Activated B cell treated with CpG ODN at 0.5 μM for 24 hours (primary cell): ENCODE data around the gene SNORC. TPM values are rescaled to one million over a fixed set of nuclear protein-coding genes. Genes with fewer than 3 reads are reported as not detected.

ENCODE experiments used
- ATAC-seq: fragments of 200-7000 bp; cut with Tn5 transposase; one replicate; pipeline ENCODE4 v1.10.0; 2021; ENCODE audit warnings: low read depth, mild to moderate bottlenecking, moderate library complexity
- CTCF ChIA-PET: fragments of 350-600 bp; sonication (Branson Sonifier 250); formaldehyde crosslinking; loops from one replicate; lab custom pipeline; 2021; ENCODE audit warnings: antibody characterized with exemption; lab: Charles Lee
- POLR2A ChIA-PET: fragments of 350-600 bp; sonication (Branson Sonifier 250); formaldehyde crosslinking; loops from one replicate; lab custom pipeline; 2021; ENCODE audit warnings: antibody characterized with exemption; lab: Charles Lee
- DNase-seq: peaks from one replicate; pipeline ENCODE4 v3.0.0; 2022
- H3K27ac Mint-ChIP-seq: one replicate; pipeline ENCODE4 v1.8.0; 2020; ENCODE audit warnings: mixed read lengths
- H3K27me3 Mint-ChIP-seq: one replicate; pipeline ENCODE4 v1.8.0; 2021; ENCODE audit warnings: mixed read lengths
- H3K36me3 Mint-ChIP-seq: one replicate; pipeline ENCODE4 v1.8.0; 2021; ENCODE audit warnings: low read depth, mixed read lengths
- H3K4me1 Mint-ChIP-seq: one replicate; pipeline ENCODE4 v1.8.0; 2021; ENCODE audit warnings: mixed read lengths
- H3K4me3 Mint-ChIP-seq: one replicate; pipeline ENCODE4 v1.8.0; 2020; ENCODE audit warnings: mild to moderate bottlenecking, mixed read lengths
- H3K9me3 Mint-ChIP-seq: one replicate; pipeline ENCODE4 v1.8.0; 2020; ENCODE audit warnings: mixed read lengths
- intact Hi-C: fragments of 100-400 bp; cut with micrococcal nuclease; formaldehyde crosslinking; loops from one replicate; pipeline ENCODE4 v1.15.1; 2024
- total RNA-seq: library from RNA; stranded (reverse); gene quantifications from 2 replicates; pipeline ENCODE4 v1.2.3, GENCODE V29; 2022
- TF ChIP-seq, protein P1 (sequence below): fragments of 200-600 bp; IDR thresholded peaks from one replicate; pipeline ENCODE4 v1.8.0; 2022; ENCODE audit warnings: antibody characterized with exemption, mild to moderate bottlenecking

The SNORC gene
- total RNA-seq, 1 donor from 2014 or later = 2.1 TPM

DNA sequence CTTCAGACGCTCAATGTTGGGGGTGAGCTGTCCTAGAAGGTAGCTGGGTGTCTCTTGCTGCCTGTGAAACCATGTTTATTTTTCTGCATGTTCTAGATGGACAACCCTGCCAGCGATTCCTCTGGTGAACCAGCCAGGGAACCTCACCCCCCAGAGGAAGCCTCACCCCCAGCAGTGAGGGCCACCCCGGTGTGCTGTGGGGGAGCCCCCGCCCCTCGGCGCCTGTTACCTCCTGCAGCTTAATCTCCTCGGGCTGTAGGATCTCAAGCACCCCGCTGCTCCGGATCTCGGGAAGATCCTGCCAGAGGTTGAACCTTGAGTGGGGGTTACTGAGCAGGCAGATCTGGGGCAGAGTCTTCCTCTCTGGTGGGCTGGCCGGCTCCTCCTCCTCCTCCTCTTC lies 50.0 kb downstream of the SNORC start:
- Mint-ChIP-seq H3K4me1 (no peaks in the 10 kb centered on the region), H3K36me3 (no peaks in the 10 kb centered on the region), H3K27ac (no peak overlapping the region), H3K27me3 (peaks cover 45% of the 10 kb centered on the region), H3K4me3 (no peak overlapping the region), H3K9me3 (peaks cover 3% of the 10 kb centered on the region)
- DNase-seq (no peak), ATAC-seq (no peak)
- ChIA-PET CTCF (no interaction called here), POLR2A (no interaction called here)
- intact Hi-C loops = no loop called here
- TF ChIP-seq, protein P1, sequence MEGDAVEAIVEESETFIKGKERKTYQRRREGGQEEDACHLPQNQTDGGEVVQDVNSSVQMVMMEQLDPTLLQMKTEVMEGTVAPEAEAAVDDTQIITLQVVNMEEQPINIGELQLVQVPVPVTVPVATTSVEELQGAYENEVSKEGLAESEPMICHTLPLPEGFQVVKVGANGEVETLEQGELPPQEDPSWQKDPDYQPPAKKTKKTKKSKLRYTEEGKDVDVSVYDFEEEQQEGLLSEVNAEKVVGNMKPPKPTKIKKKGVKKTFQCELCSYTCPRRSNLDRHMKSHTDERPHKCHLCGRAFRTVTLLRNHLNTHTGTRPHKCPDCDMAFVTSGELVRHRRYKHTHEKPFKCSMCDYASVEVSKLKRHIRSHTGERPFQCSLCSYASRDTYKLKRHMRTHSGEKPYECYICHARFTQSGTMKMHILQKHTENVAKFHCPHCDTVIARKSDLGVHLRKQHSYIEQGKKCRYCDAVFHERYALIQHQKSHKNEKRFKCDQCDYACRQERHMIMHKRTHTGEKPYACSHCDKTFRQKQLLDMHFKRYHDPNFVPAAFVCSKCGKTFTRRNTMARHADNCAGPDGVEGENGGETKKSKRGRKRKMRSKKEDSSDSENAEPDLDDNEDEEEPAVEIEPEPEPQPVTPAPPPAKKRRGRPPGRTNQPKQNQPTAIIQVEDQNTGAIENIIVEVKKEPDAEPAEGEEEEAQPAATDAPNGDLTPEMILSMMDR = no peak

DNA sequence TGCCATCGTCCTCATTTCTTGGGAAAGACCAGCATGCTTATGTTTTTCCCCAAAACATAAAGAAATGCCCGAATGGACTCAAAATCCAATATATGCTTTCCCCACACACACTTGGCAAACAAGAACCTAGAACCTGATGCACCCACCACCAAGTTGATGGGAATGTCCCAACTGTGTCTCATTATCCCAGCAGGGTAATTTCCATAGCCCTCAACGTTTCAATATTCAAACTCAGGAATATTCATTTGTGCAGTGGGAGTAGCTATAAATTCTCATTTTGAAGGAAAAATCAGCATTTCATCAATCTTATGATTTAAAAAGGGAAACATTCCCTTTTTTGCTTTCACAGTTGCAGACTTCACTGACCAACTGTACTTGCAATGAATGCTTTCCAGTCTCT lies 50.7 kb downstream of the SNORC start:
- Mint-ChIP-seq H3K27me3 (peaks cover 43% of the 10 kb centered on the region), H3K4me1 (no peaks in the 10 kb centered on the region), H3K36me3 (no peaks in the 10 kb centered on the region), H3K4me3 (no peak overlapping the region), H3K9me3 (peaks cover 3% of the 10 kb centered on the region), H3K27ac (no peak overlapping the region)
- intact Hi-C loops = no loop called here
- ChIA-PET CTCF (no interaction called here), POLR2A (no interaction called here)
- ATAC-seq (no peak), DNase-seq (no peak)
- TF ChIP-seq, protein P1 = no peak

DNA sequence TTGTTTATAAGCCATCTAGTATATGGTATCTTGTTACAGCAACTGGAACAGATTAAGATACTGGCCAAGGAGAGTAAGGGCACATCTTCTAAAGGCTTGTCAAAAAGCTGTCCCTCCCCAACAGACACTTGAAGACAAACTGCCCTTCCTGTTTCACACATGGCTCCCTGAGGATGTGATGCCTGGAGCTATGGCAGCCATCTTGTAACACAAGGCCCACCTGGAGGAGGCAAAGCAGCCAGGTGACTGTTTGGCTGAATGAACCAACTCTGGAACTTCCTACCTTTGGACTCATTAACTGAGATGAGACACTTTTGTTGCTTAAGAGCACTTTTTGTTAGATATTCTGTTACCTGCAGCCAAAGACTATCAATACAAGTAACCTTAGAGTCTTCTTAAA lies 54.4 kb downstream of the SNORC start:
- TF ChIP-seq, protein P1 = no peak
- ATAC-seq (no peak), DNase-seq (no peak)
- no peaks in the 10 kb centered on the region for H3K36me3 Mint-ChIP-seq
- ChIA-PET CTCF (no interaction called here), POLR2A (no interaction called here)
- no peak overlapping the region for H3K4me3 Mint-ChIP-seq
- intact Hi-C loops = no loop called here
- peaks cover 49% of the 10 kb centered on the region for H3K27me3 Mint-ChIP-seq
- H3K27ac Mint-ChIP-seq = no peak overlapping the region
- H3K4me1 Mint-ChIP-seq = peaks cover 11% of the 10 kb centered on the region
- H3K9me3 Mint-ChIP-seq = peaks cover 3% of the 10 kb centered on the region

DNA sequence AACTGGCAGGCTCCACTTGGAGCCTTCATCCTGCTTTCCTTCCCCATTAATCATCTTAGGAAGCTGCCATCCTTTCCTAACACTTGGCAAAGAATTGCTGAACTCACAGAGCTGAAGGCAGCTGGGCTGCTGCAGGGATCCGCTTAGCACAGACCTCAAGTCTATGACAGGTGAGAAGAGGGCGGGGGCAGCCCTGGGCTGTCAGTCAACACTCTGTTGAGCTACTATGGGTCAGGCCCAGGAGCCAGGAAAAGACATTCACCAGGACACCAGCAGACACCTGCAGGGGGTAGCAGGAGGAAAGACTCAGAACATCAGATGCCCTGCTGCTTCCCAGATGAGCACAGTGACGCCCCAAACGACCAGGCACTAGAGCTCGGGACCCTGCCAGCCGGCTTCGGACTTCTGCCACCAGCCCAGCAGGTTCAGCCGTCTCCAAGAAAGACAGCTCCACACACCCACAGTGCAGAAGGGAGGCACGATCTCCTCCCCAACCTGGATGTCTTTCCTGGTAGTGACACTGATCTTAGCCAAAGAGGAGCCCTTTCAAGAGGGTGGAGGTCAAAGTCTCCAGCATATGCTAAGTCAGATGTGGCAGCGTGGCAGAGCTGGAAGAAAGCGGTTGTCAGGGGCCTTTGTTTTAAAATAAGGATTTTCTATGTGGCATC lies 55.2 kb downstream of the SNORC start:
- H3K27ac Mint-ChIP-seq = no peak overlapping the region
- no peak overlapping the region for H3K4me3 Mint-ChIP-seq
- CTCF ChIA-PET = no interaction called here
- DNase-seq = no peak
- H3K27me3 Mint-ChIP-seq = peaks cover 50% of the 10 kb centered on the region
- ATAC-seq = no peak
- peaks cover 3% of the 10 kb centered on the region for H3K9me3 Mint-ChIP-seq
- H3K36me3 Mint-ChIP-seq = no peaks in the 10 kb centered on the region
- TF ChIP-seq, protein P1 = no peak
- H3K4me1 Mint-ChIP-seq = peaks cover 11% of the 10 kb centered on the region
- intact Hi-C loops = no loop called here
- POLR2A ChIA-PET = no interaction called here

DNA sequence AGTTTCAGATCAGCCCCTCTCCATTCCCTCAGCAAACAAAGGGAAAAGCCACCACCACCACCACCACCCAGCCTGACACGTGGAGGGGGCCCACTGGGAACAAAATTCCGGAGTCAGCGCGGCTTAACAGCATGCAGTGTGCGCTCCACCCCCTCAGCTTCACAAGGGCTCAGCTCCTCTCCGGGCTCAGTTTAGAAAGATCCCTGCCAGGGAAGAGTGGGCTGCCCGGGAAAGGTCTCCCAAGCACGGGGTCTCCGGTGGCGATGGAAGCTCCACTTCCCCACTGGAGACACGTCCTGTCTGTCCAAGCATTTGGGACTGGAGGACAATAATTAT lies 55.7 kb downstream of the SNORC start:
- Mint-ChIP-seq H3K27me3 (peaks cover 49% of the 10 kb centered on the region), H3K27ac (no peak overlapping the region), H3K36me3 (no peaks in the 10 kb centered on the region), H3K9me3 (peaks cover 3% of the 10 kb centered on the region), H3K4me1 (peaks cover 11% of the 10 kb centered on the region), H3K4me3 (no peak overlapping the region)
- TF ChIP-seq, protein P1 = no peak
- ATAC-seq = no peak
- intact Hi-C loops = no loop called here
- CTCF ChIA-PET = no interaction called here
- no peak for DNase-seq
- POLR2A ChIA-PET = interaction anchor here (0.6 kb wide), 1 partner anchor 299 kb away, joined by 4 read pairs; no protein-coding TSS in a partner anchor
